OCI-LY7 (cell line): Measurements from ENCODE around the gene CRB2. TPM values are rescaled to one million over a fixed set of nuclear protein-coding genes. Genes with fewer than 3 reads are reported as not detected.

Experiments
- BruUV-seq: library from RNA; stranded (reverse); fragments of 400-500 nt; replicated peaks from 2 replicates; lab custom pipeline; 2021; lab: Mats Ljungman, UMichigan
- CTCF ChIA-PET: fragments of 300-600 bp; sonication (Branson Sonifier 250); formaldehyde crosslinking; loops from one replicate; lab custom pipeline; 2022; ENCODE audit warnings: antibody characterized with exemption; ENCODE audit not compliant: unreplicated experiment; lab: Charles Lee
- POLR2A ChIA-PET: fragments of 300-600 bp; sonication (Branson Sonifier 250); formaldehyde crosslinking; loops from one replicate; lab custom pipeline; 2022; ENCODE audit warnings: antibody characterized with exemption; lab: Charles Lee
- DNase-seq: peaks from one replicate; pipeline ENCODE4 v3.0.0-alpha.2; 2015; ENCODE audit warnings: low spot score
- H2AFZ ChIP-seq: fragments of 200-600 bp; sonication (generic), shearing (Covaris generic); 2 replicates; pipeline ENCODE4 v1.6.1; 2014; ENCODE audit warnings: mild to moderate bottlenecking, antibody characterized with exemption, low read length, moderate library complexity
- H3K27ac ChIP-seq: fragments of 200-600 bp; sonication (generic); 2 replicates; pipeline ENCODE4 v1.5.1; 2014; ENCODE audit warnings: mixed run types, low read depth, mild to moderate bottlenecking, moderate library complexity, low read length, inconsistent platforms; ENCODE audit not compliant: poor library complexity, severe bottlenecking
- H3K36me3 ChIP-seq: fragments of 200-600 bp; sonication (generic); 2 replicates; pipeline ENCODE4 v1.6.1; 2014; ENCODE audit warnings: mild to moderate bottlenecking, antibody characterized with exemption, low read length, moderate library complexity, mixed read lengths; ENCODE audit not compliant: insufficient read depth
- H3K4me1 ChIP-seq: fragments of 200-600 bp; sonication (generic); 2 replicates; pipeline ENCODE4 v1.5.1; 2014; ENCODE audit warnings: mild to moderate bottlenecking, low read length; ENCODE audit not compliant: insufficient read depth, poor library complexity, severe bottlenecking
- H3K4me2 ChIP-seq: fragments of 200-600 bp; sonication (generic); 2 replicates; pipeline ENCODE4 v1.6.1; 2014; ENCODE audit warnings: mild to moderate bottlenecking, low read length
- H3K4me3 ChIP-seq: fragments of 200-600 bp; sonication (generic); 2 replicates; pipeline ENCODE4 v1.5.1; 2014; ENCODE audit warnings: mild to moderate bottlenecking, low read depth, low read length; ENCODE audit not compliant: poor library complexity, severe bottlenecking
- H3K79me2 ChIP-seq: fragments of 200-600 bp; sonication (generic); 2 replicates; pipeline ENCODE4 v1.6.1; 2016; ENCODE audit warnings: low read depth, mild to moderate bottlenecking, low read length, moderate library complexity, mixed read lengths; ENCODE audit not compliant: insufficient read depth
- H3K9me2 ChIP-seq: fragments of 200-600 bp; sonication (generic); 2 replicates; pipeline ENCODE4 v1.6.1; 2016; ENCODE audit warnings: mild to moderate bottlenecking, low read length, mixed read lengths; ENCODE audit not compliant: insufficient read depth
- H3K9me3 ChIP-seq: fragments of 200-600 bp; sonication (generic); 2 replicates; pipeline ENCODE4 v1.6.1; 2014; ENCODE audit warnings: mild to moderate bottlenecking, mixed run types, low read length, mixed read lengths
- H4K20me1 ChIP-seq: fragments of 200-600 bp; sonication (generic); 2 replicates; pipeline ENCODE4 v1.6.1; 2014; ENCODE audit warnings: mild to moderate bottlenecking, antibody characterized with exemption, low read length, moderate library complexity, mixed read lengths; ENCODE audit not compliant: insufficient read depth
- CTCF ChIP-seq: fragments of 200-600 bp; sonication (generic); conservative IDR thresholded peaks from 2 replicates; pipeline ENCODE4 v1.5.1; 2014; ENCODE audit warnings: mild to moderate bottlenecking, antibody characterized with exemption, low read length, moderate library complexity, mixed read lengths
- EZH2phosphoT487 ChIP-seq: fragments of 200-600 bp; sonication (generic); IDR thresholded peaks from 2 replicates; pipeline ENCODE4 v1.6.1; 2018; ENCODE audit warnings: low read depth, borderline replicate concordance, mild to moderate bottlenecking, mixed run types, antibody characterized with exemption, low read length, moderate library complexity, mixed read lengths
- intact Hi-C: fragments of 100-400 bp; cut with micrococcal nuclease; formaldehyde crosslinking; loops from one replicate; pipeline ENCODE4 v1.10.0; 2022; ENCODE audit not compliant: unreplicated experiment
- total RNA-seq, 2 experiments: library from RNA; depleted of rRNA in 1 of 2; stranded (reverse); fragments of >200 nt in 1 of 2; shearing (Covaris generic) in 1 of 2; gene quantifications; 2 replicates each; pipeline ENCODE4 v1.2.3, GENCODE V29; 2014 to 2022

The CRB2 gene
- total RNA-seq, 2 experiments from 2014 or later: 1.6 to 3.4 TPM

GRCh38 chr9:123359106-123359505 is 3.1 kb downstream of the CRB2 start:
- H3K9me2 ChIP-seq: no peaks in the 10 kb centered on the region
- peaks cover 24% of the 10 kb centered on the region for H3K4me1 ChIP-seq
- ChIA-PET POLR2A (interaction anchor here (0.6 to 1.4 kb wide), 4 partner anchors 9 to 363 kb away, joined by 3 to 6 read pairs (median 4); no protein-coding TSS in a partner anchor), CTCF (no interaction called here)
- intact Hi-C loops: no loop called here
- H3K27ac ChIP-seq: no peak overlapping the region
- H2AFZ ChIP-seq: no peak overlapping the region
- no peak overlapping the region for H3K4me3 ChIP-seq
- no peak for DNase-seq
- no peaks in the 10 kb centered on the region for H4K20me1 ChIP-seq
- BruUV-seq: no TSS peak
- H3K79me2 ChIP-seq: no peaks in the 10 kb centered on the region
- H3K36me3 ChIP-seq: no peaks in the 10 kb centered on the region
- no peak overlapping the region; the same call in 1 of the 2 replicates for H3K4me2 ChIP-seq
- H3K9me3 ChIP-seq: no peaks in the 10 kb centered on the region
- TF ChIP-seq EZH2phosphoT487 (no peak), CTCF (no peak)

GRCh38 chr9:123359546-123359945 is 3.5 kb downstream of the CRB2 start:
- TF ChIP-seq EZH2phosphoT487 (no peak), CTCF (no peak)
- H3K9me3 ChIP-seq: no peaks in the 10 kb centered on the region
- DNase-seq: no peak
- H3K4me3 ChIP-seq: no peak overlapping the region
- H3K4me2 ChIP-seq: no peak overlapping the region; the same call in 1 of the 2 replicates
- intact Hi-C loops: no loop called here
- H3K9me2 ChIP-seq: no peaks in the 10 kb centered on the region
- H3K27ac ChIP-seq: no peak overlapping the region
- no peaks in the 10 kb centered on the region for H3K36me3 ChIP-seq
- BruUV-seq: no TSS peak
- POLR2A ChIA-PET: interaction anchor here (0.6 to 1.4 kb wide), 4 partner anchors 10 to 363 kb away, joined by 3 to 6 read pairs (median 4); no protein-coding TSS in a partner anchor
- H4K20me1 ChIP-seq: no peaks in the 10 kb centered on the region
- H3K4me1 ChIP-seq: peaks cover 21% of the 10 kb centered on the region
- CTCF ChIA-PET: interaction anchor here (0.7 kb wide), 1 partner anchor 9 kb away, joined by 3 read pairs; no protein-coding TSS in a partner anchor
- no peaks in the 10 kb centered on the region for H3K79me2 ChIP-seq
- no peak overlapping the region for H2AFZ ChIP-seq
